IPS-11a (cell line): ENCODE results near the gene CTIF.
"Not testable (repeated sequence)": the region's sequence is repeated elsewhere in the genome, so short reads cannot be mapped to it uniquely, and the experiment has no call there.

Source experiments
- H3K4me3 ChIP-seq: one replicate; pipeline ENCODE4 v1.5.1; 2013; ENCODE audit warnings: low read depth, low read length, control low read depth

Gene CTIF

DNA sequence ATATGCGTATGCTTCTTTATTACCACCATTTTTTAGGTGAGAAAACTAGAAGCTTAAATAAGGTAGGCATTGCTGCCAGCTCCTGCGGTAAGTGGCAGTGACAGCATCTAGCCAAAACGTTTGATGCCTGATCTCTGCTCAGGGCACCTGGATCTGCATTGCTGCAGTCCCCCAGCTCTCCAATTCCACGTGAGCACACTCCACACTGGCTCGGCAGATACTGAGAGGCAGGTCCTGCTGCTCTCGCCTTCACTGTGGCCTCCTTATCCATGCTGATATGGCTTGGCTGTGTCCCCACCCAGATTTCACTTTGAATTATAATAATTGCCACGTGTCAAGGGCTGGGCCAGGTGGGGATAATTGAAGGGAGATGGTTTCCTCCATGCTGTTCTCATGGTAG lies 160.9 kb downstream of the CTIF start:
- no peak overlapping the region for H3K4me3 ChIP-seq

DNA sequence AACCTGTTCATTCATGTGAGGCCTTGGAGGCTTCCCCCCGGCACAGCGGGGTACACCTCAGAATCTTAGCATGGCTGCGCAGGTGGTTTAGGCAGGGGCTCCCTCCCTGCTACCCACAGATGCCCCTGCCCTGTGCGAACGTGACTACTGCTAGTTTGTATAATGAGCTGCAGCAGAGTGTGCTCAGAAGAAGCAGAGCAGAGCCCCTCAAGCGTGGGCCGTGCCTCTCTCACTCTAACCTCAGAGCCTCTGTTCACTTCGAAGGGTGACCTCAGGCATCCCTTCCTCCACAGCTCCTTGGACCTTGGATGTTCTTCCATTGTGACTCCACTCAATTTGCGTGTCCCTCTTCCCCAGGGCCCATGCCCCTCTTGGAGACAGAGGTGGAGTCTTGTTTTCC lies 161.6 kb downstream of the CTIF start:
- H3K4me3 ChIP-seq, result no peak overlapping the region

GRCh38 chr18:48702346-48703027 lies 163.7 kb downstream of the CTIF start:
- H3K4me3 ChIP-seq, result no peak overlapping the region

- H3K4me3 ChIP-seq, result no peak overlapping the region
These were observed 164.2 kb downstream of the CTIF start for GRCh38 chr18:48703028-48703386.

GRCh38 chr18:48703418-48703817 lies 164.6 kb downstream of the CTIF start:
- H3K4me3 ChIP-seq, result no peak overlapping the region

- H3K4me3 ChIP-seq, result no peak overlapping the region
These were observed 166.2 kb downstream of the CTIF start for GRCh38 chr18:48705043-48705442.

- no peak overlapping the region for H3K4me3 ChIP-seq
These were observed 166.7 kb downstream of the CTIF start for GRCh38 chr18:48705531-48705930.

GRCh38 chr18:48706731-48707130 lies 167.9 kb downstream of the CTIF start:
- no peak overlapping the region for H3K4me3 ChIP-seq

GRCh38 chr18:48707636-48708296 lies 168.9 kb downstream of the CTIF start:
- H3K4me3 ChIP-seq, result no peak overlapping the region

DNA sequence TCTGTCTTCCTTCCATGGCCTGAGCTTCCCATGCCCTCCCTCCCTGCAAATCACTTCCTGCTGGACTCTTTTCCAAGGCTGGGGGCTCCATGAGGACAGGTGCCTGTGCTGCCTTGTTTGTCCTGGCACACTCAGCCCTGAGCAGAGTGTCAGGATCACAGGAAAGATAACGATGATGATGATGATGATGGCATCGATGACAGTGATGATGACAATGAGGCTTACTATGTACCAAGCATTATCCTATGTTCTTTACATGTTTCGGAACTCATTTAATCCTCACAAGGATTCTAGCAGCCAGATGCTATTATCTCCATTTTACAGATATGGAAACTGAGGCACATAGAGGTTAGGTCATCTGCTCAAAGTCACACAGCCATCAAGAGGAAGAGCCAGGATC lies 170.0 kb downstream of the CTIF start:
- H3K4me3 ChIP-seq, result no peak overlapping the region

DNA sequence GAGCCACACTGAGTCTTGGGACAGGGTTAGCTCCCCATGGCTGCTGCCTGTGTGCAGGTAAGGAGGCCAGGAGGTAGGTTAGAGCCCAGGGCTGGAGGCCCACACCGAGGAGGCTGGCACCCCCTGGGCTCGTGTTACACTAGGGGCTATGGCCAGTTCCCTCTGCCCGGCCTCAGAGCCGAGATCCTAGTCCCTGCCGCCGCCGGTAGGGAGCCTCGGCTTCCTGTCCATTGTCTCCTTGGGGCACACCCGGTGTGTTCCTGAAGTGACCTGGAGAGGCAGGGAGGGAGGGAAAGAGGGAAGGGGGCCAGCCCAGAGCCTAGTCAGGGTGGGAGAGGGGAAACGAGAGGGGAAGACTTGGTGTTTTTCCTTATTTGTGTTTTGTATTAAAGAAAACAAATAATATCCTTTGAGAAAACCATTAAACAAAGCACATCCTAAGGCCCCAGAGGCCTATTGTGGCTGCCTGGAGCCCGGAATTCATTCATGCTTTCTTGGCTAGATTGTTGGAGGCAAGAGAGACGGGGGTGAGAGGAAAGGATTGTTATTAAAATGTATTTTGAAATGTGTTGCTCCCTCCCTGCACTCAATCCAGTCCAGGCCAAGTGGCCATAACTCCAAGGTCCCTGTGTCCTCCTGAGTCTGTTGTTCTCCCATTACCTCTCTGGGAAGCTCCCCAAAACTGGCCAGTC lies 170.7 kb downstream of the CTIF start:
- no peak overlapping the region for H3K4me3 ChIP-seq

GRCh38 chr18:48711651-48712486 lies 173.0 kb downstream of the CTIF start:
- H3K4me3 ChIP-seq, result no peak overlapping the region

GRCh38 chr18:48713309-48713708 lies 174.5 kb downstream of the CTIF start:
- H3K4me3 ChIP-seq, result no peak overlapping the region

DNA sequence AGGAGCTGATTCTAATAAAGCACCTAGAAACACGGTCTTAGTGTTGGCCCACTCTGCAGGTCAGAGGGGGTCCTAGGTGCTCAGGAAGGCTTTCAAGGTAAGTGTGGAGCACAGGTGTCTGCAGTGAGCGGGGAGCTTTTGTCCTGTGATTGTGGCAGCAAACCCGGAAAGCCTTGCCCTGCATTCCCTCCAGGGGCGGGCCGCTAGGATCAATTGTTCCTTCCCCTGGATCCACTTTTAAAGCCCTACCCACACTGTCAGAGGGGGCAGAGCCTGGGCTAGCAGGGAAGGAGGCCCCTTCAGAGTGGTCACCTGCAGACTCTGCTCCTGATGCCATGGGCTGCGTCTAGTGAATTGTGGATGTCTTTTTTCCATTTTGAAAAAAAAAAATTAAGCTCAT lies 176.0 kb downstream of the CTIF start:
- no peak overlapping the region for H3K4me3 ChIP-seq

GRCh38 chr18:48715711-48716361 lies 177.0 kb downstream of the CTIF start:
- no peak overlapping the region for H3K4me3 ChIP-seq

DNA sequence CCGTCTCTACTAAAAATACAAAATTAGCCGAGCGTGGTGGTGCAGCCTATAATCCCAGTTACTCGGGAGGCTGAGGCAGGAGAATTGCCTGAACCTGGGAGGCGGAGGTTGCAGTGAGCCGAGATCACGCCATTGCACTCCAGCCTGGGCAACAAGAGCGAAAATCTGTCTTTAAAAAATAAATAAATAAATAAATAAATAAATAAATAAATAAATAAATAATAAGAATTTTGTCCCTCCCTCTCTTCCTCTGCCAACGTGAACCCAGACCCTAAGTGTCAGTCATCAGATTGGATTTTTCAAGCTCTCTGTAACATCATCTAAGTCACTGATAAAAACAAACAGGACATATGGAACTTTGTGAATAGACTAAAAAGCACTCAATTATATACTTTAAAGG lies 178.4 kb downstream of the CTIF start:
- not testable (repeated sequence) for H3K4me3 ChIP-seq

- no peak overlapping the region for H3K4me3 ChIP-seq
These were observed 179.6 kb downstream of the CTIF start for GRCh38 chr18:48718251-48718959.

DNA sequence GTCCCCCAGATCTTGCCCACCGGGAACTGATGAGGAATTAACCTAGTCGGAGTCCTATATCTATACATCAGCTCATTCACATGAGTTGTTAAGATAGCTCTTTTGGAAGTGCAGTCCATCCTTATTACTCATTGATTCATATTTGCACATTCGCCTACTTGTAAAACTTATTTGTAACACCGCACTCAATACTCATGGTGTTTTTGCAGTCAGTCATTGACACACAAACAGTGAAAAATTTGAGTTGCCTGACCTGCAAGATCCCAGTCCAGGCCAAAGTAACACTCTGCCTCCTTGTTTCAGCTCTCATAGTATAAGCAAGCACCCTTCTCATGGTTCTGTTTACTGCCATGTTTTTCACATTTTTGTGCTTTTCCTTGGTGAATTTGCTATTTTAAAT lies 180.6 kb downstream of the CTIF start:
- no peak overlapping the region for H3K4me3 ChIP-seq

- no peak overlapping the region for H3K4me3 ChIP-seq
These were observed 181.3 kb downstream of the CTIF start for GRCh38 chr18:48719974-48720654.

DNA sequence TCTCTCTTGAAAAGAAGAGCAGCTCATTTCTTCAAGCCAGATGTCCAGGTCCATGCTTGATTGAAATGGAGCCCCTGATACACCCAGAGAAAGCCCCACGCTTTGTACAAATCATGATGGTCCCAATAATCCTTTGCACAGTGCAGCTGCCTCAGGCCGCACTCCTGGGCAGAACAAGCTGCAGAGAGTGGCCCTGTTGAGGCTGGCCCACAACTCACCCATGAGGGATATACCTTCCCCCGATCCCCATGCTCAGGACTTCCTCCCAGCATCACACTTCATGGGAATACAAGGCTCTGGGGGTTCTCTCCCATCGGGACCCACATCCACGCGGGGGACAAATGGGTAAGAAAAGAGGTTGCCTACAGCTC lies 181.8 kb downstream of the CTIF start:
- H3K4me3 ChIP-seq, result no peak overlapping the region
